ENCODE data around the gene SUSD6.
"Not testable (repeated sequence)": the region's sequence is repeated elsewhere in the genome, so short reads cannot be mapped to it uniquely, and the experiment has no call there.

The SUSD6 gene

DNA sequence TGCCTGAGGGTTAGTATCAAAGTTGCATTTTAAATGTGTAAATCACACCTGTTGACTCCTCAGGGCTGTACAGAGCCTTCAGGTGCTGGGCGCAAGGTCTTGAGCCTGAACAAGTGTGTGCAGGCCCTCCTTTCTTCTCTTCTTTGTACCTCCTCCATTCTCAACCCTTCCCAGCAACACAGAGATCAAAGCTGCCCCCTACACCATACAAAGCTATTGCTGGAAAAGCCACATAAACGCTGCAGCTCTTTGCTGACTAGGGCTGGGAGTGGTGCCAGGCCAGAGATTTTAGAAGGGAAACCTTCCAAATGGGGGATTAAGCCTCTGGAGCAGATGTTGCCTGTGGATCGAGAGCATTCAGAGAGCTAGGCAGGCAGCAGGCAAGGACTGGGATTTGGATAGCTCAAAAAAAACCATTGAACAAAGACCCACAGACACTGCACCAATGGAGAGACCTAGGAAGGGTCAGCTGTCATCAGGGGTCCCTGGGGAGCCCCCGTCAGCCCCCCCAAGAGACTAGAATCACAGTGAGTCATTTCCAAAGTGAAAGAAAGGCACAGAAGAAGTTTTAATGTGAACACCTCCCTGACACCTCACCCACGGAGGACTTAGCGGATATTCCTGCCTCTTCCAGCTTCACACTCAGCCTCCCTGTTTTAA lies 18.2 kb upstream of the SUSD6 start:
- no peak for DNase-seq

DNA sequence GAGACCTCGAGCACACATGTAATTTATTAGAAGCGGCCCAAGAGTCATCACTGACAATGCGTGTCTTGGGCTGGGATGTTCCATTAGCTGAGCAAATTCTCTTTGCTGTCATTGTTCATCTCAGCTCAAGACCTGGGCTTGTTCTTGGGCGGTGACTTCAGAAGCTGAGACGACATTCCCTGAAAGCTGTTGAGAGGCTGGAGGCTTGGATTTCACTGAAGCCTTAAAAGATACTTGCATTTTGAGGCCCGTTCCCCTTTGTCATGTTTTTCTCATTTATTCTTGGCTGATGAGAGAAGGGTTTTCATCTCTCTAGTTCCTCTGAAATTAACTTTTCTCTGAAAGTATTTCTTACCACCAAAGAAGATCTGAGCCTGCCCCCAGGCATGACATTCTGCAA lies 16.6 kb upstream of the SUSD6 start:
- no peak for DNase-seq

DNA sequence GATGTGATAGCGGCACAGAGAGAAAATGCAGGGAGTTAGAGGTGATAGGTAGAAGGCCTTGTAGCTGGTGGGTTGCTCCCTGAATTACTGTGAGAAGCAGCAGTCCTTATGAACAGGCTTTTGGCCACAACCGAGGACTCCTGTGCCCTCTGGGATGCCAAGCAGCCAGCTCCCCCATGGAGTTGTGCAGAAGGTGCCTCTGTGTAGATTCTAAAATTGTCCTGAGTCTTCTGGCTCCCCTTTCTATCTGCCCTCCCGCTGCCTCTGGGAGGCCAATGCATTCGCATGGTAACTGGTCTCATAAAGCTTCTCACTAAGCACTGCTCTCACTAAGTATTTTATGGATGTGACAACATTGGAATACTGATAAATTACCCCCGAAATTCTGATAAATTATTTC lies 16.1 kb upstream of the SUSD6 start:
- no peak for DNase-seq

DNA sequence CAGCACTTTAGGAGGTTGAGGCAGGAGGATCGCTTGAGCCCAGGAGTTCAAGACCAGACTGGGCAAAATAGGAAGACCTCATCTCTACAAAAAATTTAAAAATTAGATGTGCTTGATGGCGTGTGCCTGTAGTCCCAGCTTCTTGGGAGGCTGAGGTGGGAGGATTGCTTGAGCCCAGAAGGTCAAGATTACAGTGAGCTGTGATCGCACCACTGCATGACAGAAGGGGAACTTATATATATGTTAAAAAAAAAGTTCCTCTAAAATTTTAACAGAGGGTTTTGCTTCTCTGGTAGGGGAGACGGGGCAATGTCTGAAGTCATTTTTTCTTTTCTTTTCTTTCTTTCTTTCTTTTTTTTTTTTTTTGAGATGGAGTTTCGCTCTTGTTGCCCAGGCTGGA lies 12.0 kb upstream of the SUSD6 start:
- not testable (repeated sequence) for DNase-seq

DNA sequence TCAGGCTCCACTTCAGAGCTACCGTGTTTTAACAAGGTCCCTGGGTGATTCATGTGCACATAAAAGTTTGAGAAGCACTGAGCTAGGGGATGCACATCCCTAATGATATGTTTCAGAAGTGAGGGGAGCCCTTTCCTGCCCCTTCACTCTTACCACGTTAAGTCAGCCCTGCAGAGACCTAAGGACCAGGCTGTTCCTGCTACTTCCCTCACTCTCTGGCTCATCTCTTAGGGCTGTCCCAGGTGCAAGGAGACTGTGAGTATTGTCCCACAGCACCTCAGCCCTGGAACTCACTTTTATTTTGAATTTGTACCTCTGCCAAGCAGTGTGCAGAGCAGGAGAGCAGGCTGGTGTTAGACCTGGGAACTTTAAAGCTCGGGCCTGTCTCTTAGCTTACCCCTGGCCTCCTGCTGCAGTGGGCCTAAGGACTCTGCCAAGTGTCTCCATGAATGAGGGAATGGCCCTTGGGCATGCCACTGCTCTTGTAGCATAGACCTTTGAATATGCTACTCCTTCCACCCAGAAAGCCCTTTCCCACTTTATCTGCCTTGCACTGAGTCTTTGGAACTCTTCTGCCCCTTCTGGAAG lies 11.0 kb upstream of the SUSD6 start:
- no peak for DNase-seq

DNA sequence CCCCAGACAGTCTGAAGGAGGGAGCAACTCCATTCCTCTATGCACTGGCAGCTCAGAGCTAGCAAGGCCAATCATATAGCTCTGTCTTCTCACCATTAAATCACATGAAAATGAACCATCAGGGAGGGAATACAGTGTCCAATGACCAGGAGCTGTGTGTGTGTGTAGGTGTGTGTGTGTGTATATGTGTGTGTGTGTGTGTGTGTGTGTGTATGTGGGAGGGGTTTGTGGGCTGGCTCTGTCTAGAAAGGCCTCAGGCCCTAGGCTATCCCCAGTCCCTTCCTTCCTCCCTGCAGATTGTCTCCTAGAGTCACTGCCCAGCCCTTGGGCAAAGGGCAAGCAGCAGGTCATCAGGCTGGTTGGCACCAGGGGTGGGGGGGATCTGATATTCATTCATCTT lies 5.7 kb upstream of the SUSD6 start:
- no peak for DNase-seq

DNA sequence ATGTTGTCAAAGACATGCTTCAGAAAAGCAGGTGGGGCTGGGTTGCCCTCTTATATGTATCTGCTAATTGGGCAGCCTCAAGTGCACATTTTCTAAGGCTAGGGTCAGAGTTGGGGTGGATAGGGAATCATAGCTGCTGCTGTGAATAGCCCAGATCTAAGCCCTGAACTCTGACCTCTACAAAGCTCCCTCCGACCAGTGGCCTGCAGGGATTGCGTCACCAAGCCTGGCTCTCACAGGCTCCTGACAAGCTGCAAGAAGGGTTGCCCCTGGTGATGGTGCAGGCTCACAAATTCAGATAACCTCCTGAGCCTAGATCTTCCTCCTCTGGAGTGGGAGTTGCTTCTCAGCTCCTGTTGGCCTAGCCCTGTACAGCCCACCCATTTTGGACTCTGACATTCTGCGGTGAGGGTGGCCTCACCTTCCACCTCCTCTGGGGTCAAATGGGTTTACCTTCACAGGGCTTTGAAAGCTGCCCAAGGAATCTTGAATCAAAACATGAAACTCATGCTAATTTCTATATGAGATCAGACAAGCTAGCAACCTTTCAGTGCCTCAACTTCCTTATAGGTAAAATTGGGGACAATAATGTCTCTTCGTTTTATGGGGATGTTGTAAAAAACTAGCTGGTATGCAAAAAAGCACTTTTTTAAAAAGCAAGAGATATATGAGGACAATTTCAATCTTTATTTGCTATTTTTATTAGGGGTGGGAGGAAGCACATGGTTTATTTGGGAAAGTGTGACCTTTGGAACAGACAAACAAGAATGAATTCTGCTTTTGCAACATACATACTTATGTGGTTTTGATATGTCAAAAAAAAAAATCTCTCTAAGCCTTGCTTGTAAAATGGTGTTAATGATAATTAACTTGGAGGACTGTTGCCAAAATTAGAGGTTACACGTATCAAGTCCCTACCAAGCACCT lies 4.9 kb upstream of the SUSD6 start:
- DNase-seq = no peak

DNA sequence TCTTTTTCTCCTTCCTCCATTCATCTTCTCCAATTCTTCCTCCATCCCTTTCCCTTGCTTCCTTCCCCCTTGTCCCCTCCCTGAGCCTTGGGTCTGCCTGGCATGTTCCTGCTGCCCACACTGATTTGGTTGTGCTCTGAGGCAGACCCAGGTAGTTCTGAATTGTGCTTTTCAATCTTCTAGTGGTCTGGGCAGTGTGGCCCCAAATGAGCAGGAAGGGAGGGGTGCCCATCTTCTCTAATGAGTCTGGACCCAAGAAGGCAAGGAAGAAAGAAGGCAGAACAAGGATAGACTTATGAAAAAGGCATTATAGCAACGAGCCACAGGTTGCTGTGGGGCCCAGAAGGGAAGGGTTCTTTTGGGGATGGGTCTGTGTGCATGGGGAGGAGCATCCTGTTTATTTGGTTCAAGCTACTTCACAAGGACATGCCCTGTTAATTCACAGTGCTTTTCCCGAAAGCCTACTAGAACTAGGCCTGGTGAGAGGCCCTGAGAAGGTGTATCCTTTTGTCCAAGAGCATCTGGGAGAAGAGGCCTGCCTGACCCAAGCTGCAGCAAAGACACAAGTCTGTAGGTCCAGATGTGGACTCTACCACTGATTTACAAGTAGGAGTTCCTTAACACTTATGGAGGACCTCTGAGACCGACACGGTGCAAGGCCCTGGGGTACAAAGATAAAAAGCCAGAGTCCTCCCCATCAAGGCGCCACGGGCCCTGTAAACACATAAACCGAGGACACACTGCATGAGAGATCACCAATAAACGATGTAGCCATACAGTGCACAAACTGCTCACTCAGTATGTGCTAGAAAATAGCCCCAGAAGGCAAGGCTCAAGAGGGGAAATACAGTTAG lies 1.1 kb upstream of the SUSD6 start:
- DNase-seq = no peak

DNA sequence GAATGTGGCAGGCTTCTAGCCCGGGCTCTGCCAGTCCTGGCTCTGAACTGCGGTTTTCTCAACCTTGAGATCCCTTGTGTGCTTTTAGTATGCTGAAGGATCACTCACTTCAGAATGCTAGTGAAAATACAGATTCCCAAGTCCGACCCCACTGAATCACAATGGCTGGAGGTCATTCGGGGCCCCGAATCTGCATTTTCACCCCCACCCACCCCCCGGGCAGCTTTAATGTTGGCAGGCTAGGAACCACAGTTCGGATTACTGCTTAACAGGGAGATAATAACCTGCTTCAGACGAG lies 573 bp upstream of the SUSD6 start:
- no peak for DNase-seq

DNA sequence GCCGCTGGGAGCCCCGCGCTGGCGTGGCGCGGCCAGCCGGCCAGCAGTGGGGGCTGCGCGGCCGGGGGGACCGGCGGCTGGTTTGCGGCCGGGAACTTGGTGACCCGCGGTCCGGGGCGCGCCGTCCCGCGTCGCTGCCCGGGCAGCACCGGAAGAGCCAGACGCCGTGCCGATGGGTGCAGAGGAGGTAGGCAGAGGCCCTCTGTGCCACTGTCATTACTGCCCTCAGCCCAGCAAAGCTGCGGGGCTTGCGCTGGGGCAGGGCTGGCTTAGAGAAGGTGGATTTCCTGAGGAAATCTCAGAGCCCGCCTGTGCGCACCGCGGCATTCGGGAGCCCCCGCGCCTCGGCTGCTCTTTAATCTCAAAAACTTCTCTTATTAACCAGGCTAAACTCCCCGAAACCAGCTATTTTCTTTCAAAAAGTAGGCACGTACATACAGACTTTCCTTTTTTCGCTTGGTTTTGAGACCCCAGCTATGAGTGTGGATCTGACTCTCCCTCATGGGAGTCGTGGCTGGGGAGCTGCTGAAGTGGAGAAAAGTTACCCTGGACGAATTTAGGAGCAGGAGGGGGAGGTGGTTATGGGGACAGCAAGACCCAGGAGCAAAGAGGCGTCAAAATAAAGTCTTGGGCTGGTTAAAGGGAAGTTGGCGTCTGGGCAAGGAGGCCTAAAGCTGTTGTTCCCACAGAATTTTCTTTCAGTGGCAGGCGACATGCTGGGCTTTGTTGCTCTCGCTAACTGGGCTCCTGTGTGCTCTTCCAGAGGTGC lies 802 bp downstream of the SUSD6 start:
- DNase-seq = peak; percentile 35

DNA sequence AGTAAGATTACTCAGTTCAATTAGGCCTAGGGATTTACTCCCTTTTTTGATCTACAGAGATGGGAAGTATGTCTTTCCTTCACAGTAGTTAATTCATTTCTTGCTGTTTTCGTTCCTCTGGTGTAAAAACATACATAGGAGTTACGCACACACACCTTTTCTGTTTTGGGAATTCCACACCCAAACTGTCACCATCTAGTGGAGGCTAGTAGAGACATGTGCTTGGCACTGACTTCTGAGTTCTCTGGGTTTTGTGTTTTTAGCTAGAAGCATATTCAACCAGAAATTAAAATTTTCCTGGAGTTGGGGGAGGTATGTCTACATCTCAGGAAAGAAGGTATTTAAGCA lies 1.4 kb downstream of the SUSD6 start:
- no peak for DNase-seq

DNA sequence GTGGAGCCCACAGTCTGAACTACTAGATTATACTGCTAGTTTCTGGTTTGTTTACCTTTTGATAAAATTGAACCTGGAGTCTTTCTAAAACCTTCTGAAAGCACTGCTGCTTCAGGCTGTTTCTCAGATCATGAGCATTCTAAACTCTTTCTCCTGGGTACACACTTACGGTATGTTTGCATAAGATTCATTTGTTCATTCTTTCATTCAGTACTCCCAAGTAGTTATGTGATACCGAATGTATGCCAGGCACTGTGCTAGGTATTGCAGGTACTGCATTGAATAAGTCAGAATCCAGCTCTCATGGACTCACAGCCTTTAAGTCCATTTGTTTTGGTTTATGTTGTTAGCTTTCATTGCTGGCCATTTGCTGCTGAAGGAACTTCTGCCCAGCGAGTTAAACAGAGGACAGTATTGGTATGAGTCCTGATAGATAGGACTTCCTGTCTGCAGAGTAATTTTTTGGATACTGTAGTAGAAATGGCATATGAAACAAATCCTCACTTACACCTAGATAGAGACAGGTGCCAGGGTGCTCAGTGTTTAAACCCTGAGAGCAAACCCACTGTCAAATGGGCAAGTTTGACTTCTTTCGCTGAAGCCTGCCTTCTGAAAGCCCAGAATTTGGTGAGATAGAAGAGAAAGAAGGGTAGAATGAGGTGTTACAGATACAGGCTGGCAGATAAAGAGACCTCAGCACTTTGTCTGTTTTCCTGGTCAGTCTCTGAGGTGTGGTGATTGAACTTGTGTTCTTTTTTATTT lies 2.1 kb downstream of the SUSD6 start:
- DNase-seq = no peak

DNA sequence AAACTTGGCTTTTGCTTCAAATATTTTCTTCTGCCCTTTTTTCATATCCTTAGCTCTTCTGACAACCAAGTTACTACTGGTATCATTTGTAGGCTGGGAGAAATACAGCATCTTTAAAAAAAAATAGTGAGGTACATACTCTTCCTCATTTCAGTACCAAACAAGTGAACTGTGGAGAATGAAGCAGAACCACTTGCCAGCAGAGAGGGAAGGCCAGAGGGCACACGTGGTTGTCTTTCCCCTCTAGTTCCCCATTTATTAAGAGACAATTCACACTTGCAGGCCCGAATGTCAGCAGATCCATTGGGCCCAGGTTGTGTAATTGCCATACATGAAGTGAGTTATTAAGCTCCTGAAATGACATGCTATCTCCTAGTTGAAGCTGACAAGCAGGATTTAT lies 3.2 kb downstream of the SUSD6 start:
- peak; percentile 73 for DNase-seq

DNA sequence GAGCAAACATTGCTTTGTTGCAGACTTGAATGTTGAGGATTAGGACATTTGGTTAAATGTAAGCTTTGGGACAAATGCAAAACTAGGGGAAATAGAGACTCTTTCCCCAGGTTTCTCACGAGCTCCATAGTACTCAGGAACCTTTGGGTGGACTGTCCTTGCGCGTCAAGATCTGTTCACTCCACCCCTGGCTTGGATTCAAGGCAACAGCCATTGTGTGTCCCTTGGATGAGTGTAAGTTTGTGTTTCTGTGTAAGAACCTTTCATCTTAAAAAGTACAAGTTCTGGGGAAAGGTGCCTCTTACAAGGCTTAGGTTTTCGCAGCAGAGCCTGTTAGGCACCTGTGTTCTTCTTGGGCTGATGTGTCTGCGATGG lies 3.7 kb downstream of the SUSD6 start:
- no peak for DNase-seq

DNA sequence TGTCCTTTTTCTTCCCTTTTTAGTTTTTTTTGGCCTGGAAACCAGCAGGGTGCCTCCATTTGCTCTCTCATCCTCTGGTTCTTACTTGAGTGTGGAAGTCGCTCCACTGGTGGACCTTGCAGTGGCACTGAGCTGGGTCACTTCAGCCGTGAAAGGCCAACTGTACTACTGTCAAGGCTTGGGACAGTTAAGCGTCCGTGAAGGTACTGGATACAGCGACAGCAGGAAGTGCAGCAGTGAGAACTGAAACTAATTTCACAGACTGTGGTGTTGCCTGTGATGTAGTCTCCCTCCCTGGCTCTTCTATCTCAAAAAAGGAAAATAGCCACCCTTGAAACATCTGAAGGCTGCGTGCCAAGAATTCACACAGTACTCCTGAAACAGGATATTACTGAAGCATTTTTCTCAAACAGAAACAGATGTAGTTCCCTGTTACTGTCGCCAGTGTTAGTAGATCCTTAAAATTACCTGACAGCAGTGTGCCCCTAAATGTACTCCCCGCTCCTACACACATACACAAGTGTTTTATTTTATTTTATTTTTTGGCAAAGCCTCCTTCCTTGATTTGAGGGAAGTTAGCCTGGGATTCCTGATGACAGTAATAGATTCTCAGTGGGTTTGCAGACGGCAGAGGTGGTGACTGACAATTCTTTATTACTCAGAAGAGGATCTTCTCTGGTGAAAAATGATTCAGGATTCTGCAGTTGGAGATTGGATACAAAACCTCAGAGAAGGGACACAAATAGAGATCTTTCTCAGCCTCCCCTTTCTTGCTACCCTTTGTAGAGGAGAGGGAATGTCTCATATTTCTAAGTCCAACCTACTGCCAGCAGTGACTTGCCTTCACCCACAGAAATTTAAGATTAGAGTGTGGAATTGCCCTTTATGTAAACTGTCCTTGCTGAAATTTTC lies 4.4 kb downstream of the SUSD6 start:
- peak; percentile 56 for DNase-seq

DNA sequence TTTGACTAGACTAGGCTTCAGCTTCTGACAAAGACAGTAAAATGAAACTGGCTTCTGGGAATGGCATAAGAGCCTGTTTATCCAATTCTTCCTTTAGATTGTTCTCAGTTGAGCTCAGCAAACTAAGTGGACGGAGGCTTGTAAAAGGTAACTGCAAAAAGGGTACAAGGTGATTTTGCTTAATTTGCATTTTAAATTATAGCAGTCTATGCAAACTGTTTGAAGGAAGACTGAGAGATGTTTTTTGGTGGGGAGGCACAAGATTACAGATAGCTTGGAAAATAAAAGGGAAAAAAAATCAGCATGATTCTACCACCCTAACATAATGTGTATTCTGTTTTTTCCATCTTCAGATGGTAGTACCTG lies 5.0 kb downstream of the SUSD6 start:
- no peak for DNase-seq

DNA sequence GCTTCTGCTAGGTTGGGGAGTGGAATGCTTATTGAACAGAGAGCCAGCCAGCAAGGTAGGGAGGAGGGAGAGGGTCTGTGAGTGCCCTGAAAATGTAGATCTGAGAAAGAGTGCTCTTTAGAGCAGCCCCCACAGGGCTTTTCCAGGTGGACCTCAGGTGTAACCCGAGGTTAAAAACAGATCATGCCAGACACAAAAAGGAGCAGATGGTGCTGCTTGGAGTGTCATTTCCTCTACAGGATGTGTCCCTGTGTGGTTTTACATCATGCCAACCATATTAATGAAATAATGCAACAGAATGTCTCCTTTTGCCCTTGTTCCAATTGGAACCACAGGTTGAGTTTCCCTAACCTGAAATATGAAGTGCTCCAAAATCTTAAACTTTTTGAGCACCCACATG lies 6.4 kb downstream of the SUSD6 start:
- DNase-seq = no peak

DNA sequence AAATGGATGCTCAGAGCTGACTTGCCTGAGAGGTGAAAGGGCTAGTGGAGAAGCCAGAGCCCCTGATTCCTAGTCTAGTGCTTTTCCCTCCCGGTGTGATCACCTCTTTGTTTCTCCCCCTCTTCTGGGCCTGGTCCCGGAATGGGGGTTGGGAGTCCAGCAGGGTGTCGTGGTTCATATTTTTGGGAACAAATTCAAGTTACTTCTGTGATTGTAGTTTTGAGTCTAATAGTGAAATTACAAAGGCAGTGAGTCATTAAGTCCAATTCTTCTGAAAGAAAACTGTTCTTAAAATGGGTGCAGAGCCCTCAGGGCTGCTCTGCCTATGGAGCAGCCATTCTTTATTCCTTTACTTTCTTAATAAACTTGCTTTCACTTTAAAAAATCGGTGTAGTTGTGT lies 7.6 kb downstream of the SUSD6 start:
- no peak for DNase-seq

DNA sequence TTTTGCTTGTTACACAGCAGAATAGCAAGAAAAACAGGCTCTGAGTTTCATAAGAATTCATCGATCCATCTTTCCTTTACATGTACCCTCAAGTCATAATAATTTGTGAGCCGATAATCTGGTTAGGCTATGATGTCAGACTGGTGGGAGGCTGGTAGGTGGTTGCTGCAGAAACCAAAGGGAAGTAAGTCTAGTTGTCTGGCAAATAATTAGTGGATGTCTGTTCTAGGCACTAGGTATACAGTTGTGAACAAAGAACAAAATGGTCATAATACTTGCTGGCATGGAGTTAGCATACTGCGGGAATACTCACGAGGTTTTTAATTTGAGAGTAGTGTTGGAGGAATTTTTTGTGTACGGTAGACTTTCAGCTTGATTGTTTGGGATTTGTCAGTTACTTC lies 8.8 kb downstream of the SUSD6 start:
- DNase-seq = peak; percentile 8

DNA sequence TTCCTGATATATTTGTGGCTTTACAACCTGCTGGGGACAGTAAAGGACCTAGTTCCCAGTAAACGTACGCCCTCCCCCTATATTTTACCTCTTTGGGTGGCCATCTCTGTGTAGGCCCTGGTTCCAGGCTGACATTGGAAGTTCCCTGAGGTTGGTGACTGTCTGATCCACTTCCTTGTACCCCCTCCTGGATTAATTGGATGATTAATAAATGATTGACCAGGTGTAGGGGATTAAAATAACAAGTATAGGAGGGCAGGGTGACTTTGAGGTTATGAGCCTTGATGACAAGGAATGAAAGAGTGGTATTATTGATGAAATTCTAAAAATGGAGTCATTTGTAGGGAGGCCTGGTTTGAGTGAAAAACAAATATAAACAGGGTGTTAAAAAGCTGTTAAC lies 9.6 kb downstream of the SUSD6 start:
- no peak for DNase-seq

DNA sequence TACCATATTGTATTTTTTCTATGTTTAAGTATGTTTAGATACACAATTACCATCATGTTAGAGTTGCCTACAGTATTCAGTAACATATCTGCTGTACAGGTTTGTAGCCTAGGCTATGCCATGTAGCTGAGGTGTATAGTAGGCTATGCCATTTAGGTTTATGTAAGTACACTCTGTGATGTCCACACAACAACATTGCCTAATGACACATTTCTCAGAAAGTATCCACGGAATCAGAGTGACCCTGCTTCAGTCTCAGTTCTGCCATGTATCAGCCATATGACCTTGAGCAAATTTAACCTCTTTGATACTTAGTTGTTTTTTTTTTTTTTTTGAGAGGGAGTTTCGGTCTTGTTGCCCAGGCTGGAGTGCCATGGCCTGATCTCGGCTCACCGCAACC lies 12.7 kb downstream of the SUSD6 start:
- no peak for DNase-seq

Measured in CD4-positive, alpha-beta T cell treated with Interferon gamma for 1 hour (primary cell).